ENCODE measurements around the gene IL9.
A peak's percentile ranks its signal among the peaks of the same experiment; 100 is the strongest.

GRCh38 chr5:135883441-135883840, 12.2 kb downstream of the IL9 start:
- no peak for TF ChIP-seq POLR2A (IDR thresholded peaks at IDR 0.05; ENCODE audit: extremely low read depth, insufficient read length)
- peak; percentile 62 for TF ChIP-seq CTCF (IDR thresholded peaks at IDR 0.05; ENCODE audit: low read depth, low read length)
- no peak for TF ChIP-seq MYC (IDR thresholded peaks at IDR 0.05; ENCODE audit: low read depth, low read length)

Data from NB4 (cell line).